Cardiac muscle cell (in vitro differentiated cells and primary cell): Measurements from ENCODE around the gene C16orf89. TPM values are rescaled to one million over a fixed set of nuclear protein-coding genes. Genes with fewer than 3 reads are reported as not detected.
"Not testable (repeated sequence)": the region's sequence is repeated elsewhere in the genome, so short reads cannot be mapped to it uniquely, and the experiment has no call there.

Experiments
- DNase-seq, 2 donors: peaks; one replicate each; pipeline versions ENCODE4 v3.0.0 to v3.0.0-alpha.2; 2010 to 2017; ENCODE audit warnings: low read depth in 1 of 2, low spot score in 1 of 2
- H3K27ac ChIP-seq: fragments of 200-600 bp; sonication (generic); 2 replicates; pipeline ENCODE4 v1.5.1; 2016
- H3K27me3 ChIP-seq: fragments of 200-600 bp; sonication (generic); 2 replicates; pipeline ENCODE4 v1.6.0; 2016; ENCODE audit warnings: control low read depth
- H3K36me3 ChIP-seq: fragments of 200-600 bp; sonication (generic); 2 replicates; pipeline ENCODE4 v1.5.1; 2016; ENCODE audit warnings: control low read depth
- H3K4me1 ChIP-seq: fragments of 200-600 bp; sonication (generic); 2 replicates; pipeline ENCODE4 v1.8.1; 2017; ENCODE audit warnings: low read depth, mild to moderate bottlenecking, mixed run types
- H3K4me3 ChIP-seq: fragments of 200-600 bp; sonication (generic); 2 replicates; pipeline ENCODE4 v1.5.1; 2016; ENCODE audit warnings: mild to moderate bottlenecking
- H3K9me3 ChIP-seq: fragments of 200-600 bp; sonication (generic); 2 replicates; pipeline ENCODE4 v1.5.1; 2017; ENCODE audit warnings: low read depth, mild to moderate bottlenecking, control low read depth
- polyA plus RNA-seq: library from polyadenylated mRNA; unstranded; fragments of >200 nt; fragmentation: Nextera tagmentation; extraction: Ambion mirVana; gene quantifications from 2 replicates; pipeline ENCODE4 v1.2.1, GENCODE V29; 2016
- total RNA-seq: library from RNA; depleted of rRNA; stranded (reverse); fragments of >200 nt; gene quantifications from 2 replicates; pipeline ENCODE4 v1.2.3, GENCODE V29; 2016
- TF ChIP-seq, protein P1 (sequence below): IDR thresholded peaks from 2 replicates; pipeline ENCODE4 v1.5.1; 2012; ENCODE audit warnings: low read depth, mild to moderate bottlenecking, low read length

The C16orf89 gene
- total and polyA plus RNA-seq, 2 experiments from 2014 or later = 0.62 TPM; not detected in 1

GRCh38 chr16:5078626-5079025, 12.9 kb upstream of the C16orf89 start:
- DNase-seq = no peak
- Histone ChIP-seq H3K27me3 (no peaks in the 10 kb centered on the region), H3K4me3 (no peak overlapping the region), H3K27ac (no peak overlapping the region), H3K9me3 (no peaks in the 10 kb centered on the region), H3K4me1 (no peaks in the 10 kb centered on the region), H3K36me3 (no peaks in the 10 kb centered on the region)
- TF ChIP-seq, protein P1, sequence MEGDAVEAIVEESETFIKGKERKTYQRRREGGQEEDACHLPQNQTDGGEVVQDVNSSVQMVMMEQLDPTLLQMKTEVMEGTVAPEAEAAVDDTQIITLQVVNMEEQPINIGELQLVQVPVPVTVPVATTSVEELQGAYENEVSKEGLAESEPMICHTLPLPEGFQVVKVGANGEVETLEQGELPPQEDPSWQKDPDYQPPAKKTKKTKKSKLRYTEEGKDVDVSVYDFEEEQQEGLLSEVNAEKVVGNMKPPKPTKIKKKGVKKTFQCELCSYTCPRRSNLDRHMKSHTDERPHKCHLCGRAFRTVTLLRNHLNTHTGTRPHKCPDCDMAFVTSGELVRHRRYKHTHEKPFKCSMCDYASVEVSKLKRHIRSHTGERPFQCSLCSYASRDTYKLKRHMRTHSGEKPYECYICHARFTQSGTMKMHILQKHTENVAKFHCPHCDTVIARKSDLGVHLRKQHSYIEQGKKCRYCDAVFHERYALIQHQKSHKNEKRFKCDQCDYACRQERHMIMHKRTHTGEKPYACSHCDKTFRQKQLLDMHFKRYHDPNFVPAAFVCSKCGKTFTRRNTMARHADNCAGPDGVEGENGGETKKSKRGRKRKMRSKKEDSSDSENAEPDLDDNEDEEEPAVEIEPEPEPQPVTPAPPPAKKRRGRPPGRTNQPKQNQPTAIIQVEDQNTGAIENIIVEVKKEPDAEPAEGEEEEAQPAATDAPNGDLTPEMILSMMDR = no peak

DNA sequence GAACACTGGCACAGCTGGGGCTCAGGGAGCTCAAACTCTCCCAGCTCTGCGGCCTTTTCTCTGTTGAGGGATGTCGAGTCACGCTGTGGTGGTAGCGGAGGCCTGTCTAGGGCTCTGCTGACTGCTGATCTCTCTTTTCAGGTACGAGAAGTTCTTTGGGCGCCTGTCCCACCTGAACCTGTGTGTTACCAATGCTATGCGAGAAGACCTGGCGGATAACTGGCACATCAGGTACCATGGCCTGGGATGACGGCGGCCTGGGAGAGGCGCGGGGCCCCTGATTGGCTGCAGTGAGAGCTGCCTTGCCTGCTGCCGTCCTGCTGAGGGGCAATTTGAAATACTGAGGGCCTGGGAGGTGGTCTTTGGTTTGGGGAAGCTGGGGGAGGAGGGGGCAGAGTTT, 11.5 kb upstream of the C16orf89 start:
- no peaks in the 10 kb centered on the region for H3K36me3 ChIP-seq
- TF ChIP-seq, protein P1 = no peak
- H3K4me1 ChIP-seq = no peaks in the 10 kb centered on the region
- H3K9me3 ChIP-seq = no peaks in the 10 kb centered on the region
- H3K27me3 ChIP-seq = no peaks in the 10 kb centered on the region
- no peak overlapping the region for H3K4me3 ChIP-seq
- no peak overlapping the region for H3K27ac ChIP-seq
- DNase-seq = no peak

GRCh38 chr16:5075637-5076036, 9.9 kb upstream of the C16orf89 start:
- H3K4me1 ChIP-seq = no peaks in the 10 kb centered on the region
- no peak for DNase-seq
- no peaks in the 10 kb centered on the region for H3K27me3 ChIP-seq
- H3K4me3 ChIP-seq = no peak overlapping the region
- H3K27ac ChIP-seq = no peak overlapping the region
- no peaks in the 10 kb centered on the region for H3K36me3 ChIP-seq
- TF ChIP-seq, protein P1 = no peak
- no peaks in the 10 kb centered on the region for H3K9me3 ChIP-seq

DNA sequence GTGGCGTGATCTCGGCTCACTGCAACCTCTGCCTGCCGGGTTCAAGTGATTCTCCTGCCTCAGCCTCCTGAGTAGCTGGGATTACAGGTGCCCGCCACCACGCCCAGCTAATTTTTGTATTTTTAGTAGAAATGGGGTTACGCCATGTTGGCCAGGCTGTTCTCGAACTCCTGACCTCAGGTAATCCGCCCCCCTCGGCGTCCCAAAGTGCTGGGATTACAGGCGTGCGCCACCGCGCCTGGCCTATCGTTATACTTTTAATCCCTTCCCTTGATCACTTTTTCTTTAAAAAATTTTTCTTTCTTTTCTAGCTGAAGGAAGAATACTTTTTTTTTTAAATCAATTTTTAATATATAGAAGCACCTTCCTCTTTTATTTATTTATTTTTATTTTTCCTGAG, 8.0 kb upstream of the C16orf89 start:
- not testable (repeated sequence) for H3K9me3 ChIP-seq, H3K27me3 ChIP-seq, H3K36me3 ChIP-seq, H3K27ac ChIP-seq, DNase-seq, H3K4me3 ChIP-seq, H3K4me1 ChIP-seq

GRCh38 chr16:5073279-5073629, 7.5 kb upstream of the C16orf89 start:
- Histone ChIP-seq H3K27me3 (no peaks in the 10 kb centered on the region), H3K9me3 (no peaks in the 10 kb centered on the region), H3K27ac (no peak overlapping the region), H3K4me3 (no peak overlapping the region), H3K36me3 (no peaks in the 10 kb centered on the region), H3K4me1 (no peaks in the 10 kb centered on the region)
- TF ChIP-seq, protein P1 = no peak
- DNase-seq = no peak

- peak overlapping the region; percentile 78 for H3K27ac ChIP-seq
- TF ChIP-seq, protein P1 = no peak
- H3K4me3 ChIP-seq = peak overlapping the region; percentile 81
- no peaks in the 10 kb centered on the region for H3K9me3 ChIP-seq
- H3K4me1 ChIP-seq = no peaks in the 10 kb centered on the region
- peak in 1 of 2 donors; percentile 28 for DNase-seq
- H3K27me3 ChIP-seq = no peaks in the 10 kb centered on the region
- H3K36me3 ChIP-seq = no peaks in the 10 kb centered on the region
These were observed 6.8 kb upstream of the C16orf89 start for GRCh38 chr16:5072334-5073278.
